22Rv1 (cell line): ENCODE results near the gene ERH.

Source experiments
- ZFX ChIP-seq: fragments of 450-650 bp; IDR thresholded peaks from 2 replicates; pipeline ENCODE4 v1.6.1; 2017; ENCODE audit warnings: antibody characterized with exemption, borderline replicate concordance
- TF ChIP-seq, protein P1 (sequence below): fragments of 450-650 bp; IDR thresholded peaks from 2 replicates; pipeline ENCODE4 v1.5.1; 2017; ENCODE audit warnings: mild to moderate bottlenecking

- TF ChIP-seq, protein P1, sequence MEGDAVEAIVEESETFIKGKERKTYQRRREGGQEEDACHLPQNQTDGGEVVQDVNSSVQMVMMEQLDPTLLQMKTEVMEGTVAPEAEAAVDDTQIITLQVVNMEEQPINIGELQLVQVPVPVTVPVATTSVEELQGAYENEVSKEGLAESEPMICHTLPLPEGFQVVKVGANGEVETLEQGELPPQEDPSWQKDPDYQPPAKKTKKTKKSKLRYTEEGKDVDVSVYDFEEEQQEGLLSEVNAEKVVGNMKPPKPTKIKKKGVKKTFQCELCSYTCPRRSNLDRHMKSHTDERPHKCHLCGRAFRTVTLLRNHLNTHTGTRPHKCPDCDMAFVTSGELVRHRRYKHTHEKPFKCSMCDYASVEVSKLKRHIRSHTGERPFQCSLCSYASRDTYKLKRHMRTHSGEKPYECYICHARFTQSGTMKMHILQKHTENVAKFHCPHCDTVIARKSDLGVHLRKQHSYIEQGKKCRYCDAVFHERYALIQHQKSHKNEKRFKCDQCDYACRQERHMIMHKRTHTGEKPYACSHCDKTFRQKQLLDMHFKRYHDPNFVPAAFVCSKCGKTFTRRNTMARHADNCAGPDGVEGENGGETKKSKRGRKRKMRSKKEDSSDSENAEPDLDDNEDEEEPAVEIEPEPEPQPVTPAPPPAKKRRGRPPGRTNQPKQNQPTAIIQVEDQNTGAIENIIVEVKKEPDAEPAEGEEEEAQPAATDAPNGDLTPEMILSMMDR: no peak
- no peak for TF ChIP-seq ZFX
These were observed 6.8 kb upstream of the ERH start for GRCh38 chr14:69404883-69405282.
